Inflammatory macrophage treated with lipopolysaccharide for 1 hour (primary cell): Measurements from ENCODE around the gene GPR157.
A peak's percentile ranks its signal among the peaks of the same experiment; 100 is the strongest.
"Not testable (repeated sequence)": the region's sequence is repeated elsewhere in the genome, so short reads cannot be mapped to it uniquely, and the experiment has no call there.

ENCODE experiments used
- DNase-seq, 2 donors: peaks; one replicate each; pipeline ENCODE4 v3.0.0-alpha.2; 2020 to 2022

GPR157 gene

GRCh38 chr1:9145714-9146113 is 16.8 kb upstream of the GPR157 start:
- no peak for DNase-seq

DNA sequence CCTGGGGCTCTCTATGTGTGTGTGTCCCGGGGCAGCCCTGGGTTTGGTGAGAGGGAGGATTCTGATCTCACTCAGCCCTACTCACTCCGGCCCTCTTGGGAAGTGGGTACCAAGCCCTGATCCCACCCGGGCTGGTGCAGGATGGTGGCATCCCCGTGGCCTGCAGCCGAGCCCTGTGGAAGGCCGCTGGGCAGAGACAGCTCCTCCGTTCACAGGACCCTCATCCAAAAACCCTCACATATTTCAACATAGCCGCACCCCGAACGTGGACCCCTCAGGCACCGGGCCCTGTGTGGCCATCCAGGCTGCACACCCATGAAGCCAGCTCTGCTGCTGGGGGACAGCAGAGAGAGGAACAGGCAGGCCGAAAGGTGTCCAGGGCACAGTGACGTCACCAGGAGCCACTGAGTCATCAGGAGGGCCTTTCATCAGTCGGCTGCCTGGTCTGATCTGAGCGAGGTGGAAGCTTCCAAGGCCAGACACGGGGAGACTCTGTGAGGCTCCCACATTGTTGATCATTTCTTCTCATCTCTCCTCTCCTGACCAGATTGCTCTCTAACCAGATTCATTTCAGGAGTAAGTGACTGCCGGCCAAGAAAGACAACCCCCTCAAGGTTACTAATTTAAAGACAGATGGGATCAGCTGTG is 16.2 kb upstream of the GPR157 start:
- DNase-seq = no peak

DNA sequence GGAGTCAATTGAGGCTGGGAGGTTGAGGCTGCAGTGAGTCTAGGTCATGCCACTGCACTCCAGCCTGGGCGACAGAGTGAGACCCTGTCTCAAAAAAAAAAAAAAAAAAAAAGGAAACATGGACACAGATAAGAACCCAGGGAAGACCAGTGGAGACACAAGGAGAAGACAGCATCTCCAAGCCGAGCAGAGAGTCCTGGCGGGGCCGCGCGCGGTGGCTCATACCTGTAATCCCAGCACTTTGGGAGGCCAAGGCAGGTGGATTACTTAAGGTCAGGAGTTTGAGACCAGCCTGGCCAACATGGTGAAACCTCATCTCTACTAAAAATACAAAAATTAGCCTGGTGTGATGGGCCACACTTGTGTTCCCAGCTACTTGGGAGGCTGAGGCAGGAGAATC is 15.6 kb upstream of the GPR157 start:
- DNase-seq = not testable (repeated sequence)

- peak; percentile 73 to 78 for DNase-seq
These were observed 14.3 kb upstream of the GPR157 start for GRCh38 chr1:9143250-9143649.

GRCh38 chr1:9139930-9140329 is 11.0 kb upstream of the GPR157 start:
- no peak for DNase-seq

DNA sequence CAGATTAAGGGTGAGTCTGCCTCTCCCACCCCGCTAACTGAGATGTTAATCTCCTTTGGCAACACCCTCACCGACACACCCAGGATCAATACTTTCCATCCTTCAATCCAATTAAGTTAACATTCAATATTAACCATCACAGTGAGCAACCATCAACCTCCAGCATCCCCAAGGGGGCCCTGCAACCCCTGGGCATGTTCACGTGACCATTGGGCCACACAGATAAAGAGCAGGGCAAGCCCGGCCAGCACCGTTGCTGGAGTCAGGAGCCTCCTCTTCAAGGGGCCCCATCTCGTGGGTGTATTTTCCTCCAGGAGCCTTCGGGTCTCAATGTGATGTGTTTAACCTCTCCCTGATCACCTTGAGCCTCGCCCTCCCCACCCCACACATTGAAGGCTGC is 8.0 kb upstream of the GPR157 start:
- DNase-seq = no peak

- peak; percentile 9 to 36 for DNase-seq
These were observed 6.4 kb upstream of the GPR157 start for GRCh38 chr1:9135073-9135836.

GRCh38 chr1:9133870-9134585 is 5.1 kb upstream of the GPR157 start:
- no peak for DNase-seq

- DNase-seq = peak; percentile 47 to 50
These were observed 552 bp upstream of the GPR157 start for GRCh38 chr1:9129266-9130041.

DNA sequence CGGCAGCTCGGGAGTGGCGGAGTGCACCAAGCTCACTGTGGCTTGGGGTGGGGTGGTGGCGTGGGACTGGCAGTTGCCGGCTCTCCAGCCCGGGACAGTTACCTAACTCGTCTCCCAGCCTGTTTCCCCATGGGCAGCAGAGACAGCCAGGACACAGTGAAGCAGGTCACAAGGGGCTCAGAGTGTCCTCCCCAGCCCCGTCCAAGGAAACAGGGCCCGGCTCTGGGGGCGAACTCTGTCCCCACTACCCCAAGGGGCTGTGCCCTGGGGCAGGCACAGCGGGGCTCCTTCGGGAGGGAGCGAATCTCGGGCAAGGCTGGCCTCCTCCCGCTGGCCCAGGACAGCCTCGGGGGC is 759 bp downstream of the GPR157 start:
- DNase-seq = peak; percentile 27 to 54

GRCh38 chr1:9127395-9128165 is 1.3 kb downstream of the GPR157 start:
- DNase-seq = no peak

DNA sequence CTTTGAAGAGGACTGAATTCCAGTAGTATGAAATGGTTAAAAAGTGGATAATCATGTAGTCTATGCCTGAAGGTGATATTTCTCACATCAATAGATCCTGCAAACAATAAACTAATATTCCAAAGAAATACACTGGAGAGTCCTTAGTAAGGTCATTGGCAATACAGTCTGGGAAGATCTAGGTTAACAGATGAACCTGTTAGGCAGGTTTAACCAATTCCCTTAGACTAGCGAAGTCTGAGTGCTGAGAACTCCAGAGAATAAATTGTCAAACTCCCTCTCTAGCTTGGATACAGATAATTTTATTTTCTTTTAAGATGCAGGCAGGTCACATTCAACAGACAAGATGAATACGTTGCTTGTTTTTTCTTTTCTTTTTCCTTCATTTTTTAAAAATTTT is 2.4 kb downstream of the GPR157 start:
- DNase-seq = no peak

DNA sequence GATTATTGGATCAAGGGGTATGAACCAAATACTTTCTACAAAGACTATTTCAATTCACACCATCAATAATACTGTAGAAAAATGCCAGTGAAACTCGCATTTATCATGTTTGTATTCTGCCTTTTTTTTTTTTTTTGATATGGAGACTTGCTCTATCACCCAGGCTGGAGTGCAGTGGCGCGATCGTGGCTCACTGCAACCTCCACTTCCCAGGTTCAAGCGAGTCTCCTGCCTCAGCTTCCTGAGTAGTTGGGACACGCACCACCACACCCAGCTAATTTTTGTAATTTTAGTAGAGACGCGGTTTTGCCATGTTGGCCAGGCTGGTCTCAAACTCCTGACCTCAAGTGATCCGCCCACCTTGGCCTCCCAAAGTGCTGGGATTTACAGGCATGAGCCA is 3.1 kb downstream of the GPR157 start:
- DNase-seq = not testable (repeated sequence)

DNA sequence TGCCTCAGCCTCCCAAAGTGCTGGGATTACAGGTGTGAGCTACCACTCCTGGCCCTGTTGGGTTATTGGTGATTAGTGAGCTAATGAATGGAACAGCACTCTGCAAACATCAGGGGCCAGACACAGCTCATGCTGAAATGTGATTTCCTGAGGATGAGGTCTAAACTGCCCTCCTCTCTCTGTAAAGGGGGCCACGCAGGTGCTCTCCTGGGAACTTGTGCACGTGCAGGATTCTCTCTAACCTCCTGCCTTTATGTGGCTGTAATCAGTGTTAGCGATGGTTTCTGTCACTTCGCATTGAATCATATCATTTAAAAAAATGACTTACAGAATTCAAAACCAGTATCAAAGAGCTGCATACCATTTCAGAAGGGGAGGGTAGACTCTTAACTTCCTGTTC is 3.6 kb downstream of the GPR157 start:
- no peak for DNase-seq

- DNase-seq = not testable (repeated sequence)
These were observed 4.5 kb downstream of the GPR157 start for GRCh38 chr1:9124389-9124788.

DNA sequence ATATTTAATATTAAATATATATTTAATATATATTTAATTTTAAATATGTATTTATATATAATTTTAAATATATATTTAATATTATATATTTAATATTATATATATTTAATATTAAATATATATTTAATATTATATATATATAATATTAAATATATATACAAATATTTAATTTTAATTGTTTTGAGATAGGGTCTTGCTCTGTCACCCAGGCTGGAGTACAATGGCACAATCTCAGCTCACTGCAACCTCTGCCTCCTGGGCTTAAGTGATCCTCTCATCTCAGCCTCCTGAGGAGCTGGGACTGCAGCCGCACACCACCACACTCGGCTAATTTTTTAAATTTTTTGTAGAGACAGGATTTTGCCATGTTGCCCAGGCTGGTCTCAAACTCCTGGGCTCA is 5.2 kb downstream of the GPR157 start:
- DNase-seq = not testable (repeated sequence)

- peak; percentile 52 to 76 for DNase-seq
These were observed 7.1 kb downstream of the GPR157 start for GRCh38 chr1:9121496-9122409.

- DNase-seq = peak in 1 of 2 donors; percentile 43
These were observed 8.5 kb downstream of the GPR157 start for GRCh38 chr1:9120312-9120958.

GRCh38 chr1:9119745-9120144 is 9.2 kb downstream of the GPR157 start:
- peak; percentile 60 to 83 for DNase-seq

DNA sequence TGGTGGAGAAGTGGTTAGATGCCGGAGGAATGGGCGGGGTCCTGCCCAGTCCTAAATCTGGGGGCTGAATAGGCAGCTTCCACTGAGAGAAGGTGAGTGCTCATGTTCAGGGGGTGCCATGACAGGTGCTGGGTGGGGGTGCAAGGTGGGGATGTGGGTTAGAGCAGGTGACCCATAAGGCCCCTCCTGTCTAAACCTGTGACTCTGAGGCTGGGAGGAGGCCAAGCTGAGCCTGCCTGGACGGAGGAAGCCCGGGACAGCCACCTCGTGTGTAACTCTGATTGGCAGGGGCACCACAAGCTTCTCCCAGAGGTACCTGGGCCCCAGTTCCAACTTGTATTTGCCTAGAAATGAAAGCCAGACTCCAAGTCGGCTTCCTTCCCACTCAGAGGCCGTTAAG is 10.7 kb downstream of the GPR157 start:
- no peak for DNase-seq
